GM21360 (cell line): ENCODE measurements around the gene ARMCX5.

Source experiments
- ATAC-seq: cut with Tn5 transposase; IDR thresholded peaks from one replicate; pipeline ENCODE4 v1.9.1; 2021; ENCODE audit warnings: mild to moderate bottlenecking, moderate library complexity; ENCODE audit not compliant: unreplicated experiment

The ARMCX5 gene

GRCh38 chrX:102599084-102599950 lies at the start of gene ARMCX5:
TSS of gene ARMCX5 (plus strand) at chrX:102599515. CDS start at chrX:102602142, 2,627 bp downstream.
- ATAC-seq, result peak; percentile 83

GRCh38 chrX:102558607-102559006 lies 40.7 kb upstream of the ARMCX5 start:
- ATAC-seq, result no peak

DNA sequence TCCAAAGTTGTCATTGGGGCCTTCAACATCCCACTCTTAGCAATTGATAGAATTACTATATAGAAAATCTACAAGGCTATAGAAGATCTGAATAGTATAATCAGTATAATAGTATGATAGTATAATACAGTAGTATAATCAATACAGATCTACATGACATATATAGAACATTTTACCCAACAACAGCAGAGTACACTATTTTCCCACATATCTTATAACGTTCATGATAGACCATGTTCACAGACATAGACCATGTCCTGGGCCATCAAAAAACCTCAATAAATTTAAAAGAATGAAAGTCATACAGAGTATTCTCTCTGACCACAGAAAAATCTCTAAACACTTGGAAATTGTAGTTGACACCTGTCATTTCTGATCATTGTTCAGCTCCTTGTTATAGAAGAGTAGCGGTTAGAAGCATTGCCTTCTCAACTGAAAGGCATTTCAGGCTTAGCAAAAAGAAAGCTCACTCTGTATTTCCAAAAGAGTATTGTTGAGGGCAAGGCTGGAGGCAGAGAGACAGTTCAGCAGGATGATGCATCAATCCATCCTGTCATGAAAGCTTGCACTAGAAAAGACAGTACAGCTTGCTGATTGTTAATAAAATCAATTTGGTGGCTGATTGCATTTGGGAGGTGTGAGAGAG lies 38.8 kb upstream of the ARMCX5 start:
- ATAC-seq, result no peak

DNA sequence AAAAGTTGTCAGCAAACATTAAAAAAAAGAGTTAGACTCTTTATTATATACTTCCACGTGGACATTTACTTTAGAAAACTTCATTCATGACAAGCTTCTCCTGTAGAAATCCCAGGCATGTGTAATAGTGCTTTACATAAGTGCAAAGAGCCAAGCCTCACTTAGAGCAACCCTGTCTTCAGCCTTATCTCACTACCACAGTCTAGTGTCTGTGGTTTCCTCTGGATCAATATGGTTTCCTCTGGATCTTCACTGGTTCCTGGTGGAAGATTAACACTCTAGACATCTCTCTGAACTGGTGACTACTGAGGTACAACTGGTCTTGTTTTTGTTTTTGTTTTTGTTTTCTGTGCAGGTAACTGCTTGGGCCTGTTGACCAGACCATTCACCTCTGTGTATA lies 18.4 kb upstream of the ARMCX5 start:
- ATAC-seq, result no peak

DNA sequence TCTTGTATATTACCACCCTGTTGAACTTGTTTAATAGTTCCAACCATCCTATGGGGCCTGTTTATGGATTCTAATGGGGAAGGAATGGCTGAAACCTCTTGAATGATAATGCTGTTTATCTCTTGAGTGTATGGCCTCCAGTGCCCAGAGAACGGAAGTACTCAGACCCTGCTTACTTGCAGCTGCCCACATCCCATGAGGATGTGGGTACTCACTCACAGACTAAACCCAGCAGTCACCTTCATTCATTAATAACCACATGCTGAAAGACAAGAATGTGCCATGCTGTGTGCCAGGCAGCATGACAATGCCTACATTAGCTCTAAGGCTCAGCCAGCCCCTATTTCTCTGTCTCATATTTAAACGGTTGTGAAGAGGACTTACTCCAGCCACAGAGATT lies 5.9 kb upstream of the ARMCX5 start:
- no peak for ATAC-seq

GRCh38 chrX:102599951-102600579 lies 750 bp downstream of the ARMCX5 start:
- peak; percentile 3 for ATAC-seq

GRCh38 chrX:102604327-102604726 lies 5.0 kb downstream of the ARMCX5 start:
- no peak for ATAC-seq

DNA sequence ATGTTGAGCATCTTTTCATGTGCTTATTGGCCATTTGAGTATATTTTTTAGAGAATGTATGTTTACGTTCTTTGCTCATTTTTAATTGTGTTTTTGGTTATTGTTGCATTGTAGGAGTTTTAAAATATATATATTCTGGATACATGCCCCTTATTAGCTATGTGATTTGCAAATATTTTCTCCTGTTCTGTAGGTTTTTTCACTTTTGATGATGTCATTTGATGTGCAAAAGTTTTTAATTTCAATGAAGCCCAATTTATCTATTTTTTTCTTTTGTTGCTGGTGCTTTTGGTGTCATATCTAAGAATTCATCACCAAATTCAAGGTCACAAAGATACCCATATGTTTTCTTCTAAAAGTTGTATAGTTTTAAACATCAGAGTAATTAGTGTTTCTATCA lies 6.8 kb downstream of the ARMCX5 start:
- no peak for ATAC-seq

DNA sequence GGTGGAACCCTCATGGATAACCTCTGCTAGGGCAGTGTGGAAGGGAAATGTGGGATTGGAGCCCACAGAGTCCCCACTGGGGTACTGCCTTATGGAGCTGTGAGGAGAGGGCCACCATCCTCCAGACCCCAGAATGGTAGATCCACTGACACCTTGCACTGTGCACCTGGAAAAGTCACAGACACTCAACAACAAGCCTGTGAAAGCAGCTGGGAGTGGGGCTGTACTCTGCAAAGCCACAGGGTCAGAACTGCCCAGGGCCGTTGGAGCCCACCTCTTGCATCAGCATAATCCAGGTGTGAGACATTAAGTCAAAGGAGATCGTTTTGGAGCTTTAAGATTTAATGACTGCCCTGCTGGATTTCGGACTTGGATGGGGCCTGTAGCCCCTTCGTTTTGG lies 11.6 kb downstream of the ARMCX5 start:
- ATAC-seq, result no peak

- ATAC-seq, result no peak
Observed at GRCh38 chrX:102624105-102624504, 24.8 kb downstream of the ARMCX5 start.

DNA sequence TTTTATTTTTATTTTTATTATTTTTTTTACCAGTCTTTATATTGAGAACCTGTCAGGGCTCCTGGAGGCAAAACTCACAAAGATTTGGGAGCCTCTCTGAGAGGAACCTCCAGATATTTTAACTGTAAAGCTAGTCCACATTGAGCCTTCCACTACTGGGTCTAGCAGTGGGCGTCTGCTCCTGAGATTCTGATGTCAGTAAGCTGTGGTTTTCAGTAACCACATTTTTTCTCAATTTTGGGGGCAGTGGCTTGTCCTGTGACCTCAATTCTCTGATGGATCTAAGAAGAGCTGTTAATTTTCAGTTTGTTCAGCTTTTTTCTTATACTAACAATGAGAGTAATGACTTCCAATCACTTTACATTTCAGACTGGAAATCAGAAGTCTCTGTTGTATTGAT lies 28.3 kb downstream of the ARMCX5 start:
- no peak for ATAC-seq

DNA sequence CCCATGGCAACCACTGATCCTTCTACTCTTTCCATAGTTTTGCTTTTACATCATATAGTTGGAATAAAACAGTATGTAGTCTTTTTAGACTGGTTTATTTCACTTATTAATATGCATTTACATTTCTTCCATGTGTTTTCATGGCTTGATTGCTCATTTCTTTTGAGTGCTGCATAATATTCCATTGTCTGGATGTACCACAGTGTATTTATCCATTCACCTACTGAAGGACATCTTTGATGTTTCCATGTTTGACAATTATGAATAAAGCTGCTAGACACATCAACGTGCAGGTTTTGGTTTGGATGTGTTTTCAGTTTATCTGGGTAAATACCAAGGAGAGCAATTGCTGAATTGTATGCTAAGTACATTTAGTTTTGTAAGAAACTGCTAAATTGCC lies 38.2 kb downstream of the ARMCX5 start:
- ATAC-seq, result no peak

- no peak for ATAC-seq
Observed at GRCh38 chrX:102650903-102651241, 51.6 kb downstream of the ARMCX5 start.

- no peak for ATAC-seq
Observed at GRCh38 chrX:102651242-102652011, 52.1 kb downstream of the ARMCX5 start, which contains the start of gene GPRASP1. TSS of gene GPRASP1 (plus strand) at chrX:102651483. CDS start at chrX:102653914, 2,431 bp downstream.

GRCh38 chrX:102652031-102652688 lies 52.8 kb downstream of the ARMCX5 start:
- ATAC-seq, result no peak
